Measurements from ENCODE around the gene PYGM.
"Not testable (repeated sequence)": the region's sequence is repeated elsewhere in the genome, so short reads cannot be mapped to it uniquely, and the experiment has no call there.

The PYGM gene

DNA sequence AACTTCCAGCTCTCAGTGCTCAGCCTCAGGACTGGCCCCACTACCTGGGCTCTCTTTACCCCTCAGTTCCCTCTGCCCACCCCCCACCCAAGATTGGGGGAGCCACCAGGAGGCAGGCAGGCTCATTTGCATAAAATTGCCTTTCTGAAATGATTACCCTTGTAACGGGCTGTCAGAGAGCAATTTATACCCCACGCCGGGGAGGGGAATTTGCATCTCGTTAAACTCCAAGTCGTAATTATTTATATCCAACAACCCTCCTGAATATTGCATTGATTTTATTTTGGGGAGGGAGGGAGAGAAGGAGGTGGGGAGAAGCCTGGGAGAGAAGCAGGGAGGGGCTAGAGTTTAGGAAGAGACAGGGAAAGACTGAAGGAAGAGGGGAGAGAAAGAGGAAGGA is 45.1 kb downstream of the PYGM start:
- no peak for DNase-seq

- no peak for DNase-seq
These were observed 45.9 kb downstream of the PYGM start for GRCh38 chr11:64713781-64714363.

GRCh38 chr11:64713016-64713707 is 46.6 kb downstream of the PYGM start:
- no peak for DNase-seq

- DNase-seq = no peak
These were observed 47.3 kb downstream of the PYGM start for GRCh38 chr11:64712430-64713015.

DNA sequence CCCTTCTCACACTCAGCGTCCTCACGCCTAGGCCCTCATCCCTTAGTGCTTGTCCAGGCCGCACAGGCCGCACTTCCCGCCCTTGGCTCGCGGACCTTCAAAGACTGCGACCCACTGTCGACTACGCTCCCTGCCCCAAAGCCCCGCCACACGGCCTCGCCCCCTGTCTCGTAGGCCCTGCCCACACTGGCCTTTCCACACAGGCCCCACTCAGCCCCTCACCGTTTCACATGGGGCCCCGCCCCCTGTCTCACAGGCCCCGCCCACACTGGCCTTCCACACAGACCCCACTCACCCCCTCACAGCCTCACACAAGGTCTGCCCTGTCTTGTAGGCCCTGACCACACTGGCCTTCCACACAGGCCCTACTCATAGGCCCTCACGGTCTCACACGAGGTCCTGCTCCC is 47.8 kb downstream of the PYGM start:
- DNase-seq = no peak

- no peak for DNase-seq
These were observed 48.4 kb downstream of the PYGM start for GRCh38 chr11:64711138-64711955.

DNA sequence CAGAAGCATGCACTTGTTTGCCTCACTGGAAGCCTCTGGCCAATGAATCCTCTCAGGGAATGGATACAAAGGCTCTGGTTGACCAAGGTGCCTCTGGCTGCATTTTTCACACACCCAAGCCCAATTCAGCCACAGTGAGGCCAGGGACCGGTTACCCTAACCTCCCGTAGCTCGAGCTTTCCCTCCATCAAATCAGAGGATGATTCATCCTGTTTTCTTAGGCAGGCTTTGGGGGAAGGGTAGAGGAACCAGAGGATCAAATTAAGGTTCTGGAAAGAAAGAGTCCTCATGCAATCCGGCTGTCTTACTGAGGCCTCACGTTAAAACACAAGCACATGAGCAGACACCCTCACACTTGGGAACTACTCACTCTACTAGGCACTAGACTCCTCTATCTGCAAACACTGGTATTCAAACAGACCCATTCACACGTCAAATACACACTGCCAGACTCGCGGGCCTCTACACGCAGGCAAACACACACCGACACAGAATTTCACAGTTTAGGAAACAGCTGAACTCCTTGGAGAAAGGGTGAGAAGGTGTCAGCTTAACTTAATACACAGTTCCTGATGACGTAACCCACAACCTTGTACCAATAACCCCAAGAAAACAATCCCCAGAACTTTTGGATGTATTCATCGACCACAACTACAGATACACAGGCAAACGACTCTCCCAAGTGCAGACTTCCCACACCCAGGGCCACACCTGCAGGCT is 49.2 kb downstream of the PYGM start:
- DNase-seq = no peak

DNA sequence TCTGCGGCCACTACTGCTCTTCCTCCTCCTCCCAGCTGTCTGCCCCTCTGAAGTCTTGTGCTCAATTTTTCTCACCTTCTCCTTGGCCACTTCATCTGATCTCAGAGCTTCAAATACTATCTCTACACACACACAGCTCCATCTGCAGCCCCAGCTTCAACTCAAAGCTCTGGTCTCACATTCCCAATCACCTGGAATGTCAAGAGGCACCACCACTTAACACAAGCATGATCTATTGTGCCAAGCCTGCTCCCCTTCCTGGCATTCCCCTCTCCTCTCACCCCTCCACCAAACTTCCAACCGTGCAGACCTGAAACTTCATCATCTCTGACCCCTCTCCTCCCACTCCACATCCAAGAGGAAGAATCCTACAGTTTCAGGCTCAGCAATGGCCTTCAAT is 54.3 kb downstream of the PYGM start:
- no peak for DNase-seq

GRCh38 chr11:64703048-64703447 is 56.7 kb downstream of the PYGM start:
- DNase-seq = no peak

GRCh38 chr11:64701956-64702355 is 57.8 kb downstream of the PYGM start:
- not testable (repeated sequence) for DNase-seq

GRCh38 chr11:64698427-64698826 is 61.3 kb downstream of the PYGM start:
- DNase-seq = no peak

- DNase-seq = no peak
These were observed 62.0 kb downstream of the PYGM start for GRCh38 chr11:64697663-64698375.
